HL-60 (cell line): ENCODE data around the gene BCAN.

Source experiments
- CTCF ChIP-seq: IDR thresholded peaks from one replicate; pipeline ENCODE4 v1.5.1; 2011; ENCODE audit warnings: low read length, control low read depth, inconsistent platforms; ENCODE audit not compliant: insufficient read depth
- POLR2AphosphoS5 ChIP-seq: IDR thresholded peaks from 2 replicates; pipeline ENCODE4 v1.6.1; 2012; ENCODE audit warnings: low read depth
- REST ChIP-seq: IDR thresholded peaks from 2 replicates; pipeline ENCODE4 v1.6.1; 2012; ENCODE audit warnings: low read depth; ENCODE audit not compliant: insufficient replicate concordance

- TF ChIP-seq POLR2AphosphoS5, result no peak
- TF ChIP-seq CTCF, result no peak
- TF ChIP-seq REST, result no peak
Measured at GRCh38 chr1:156675210-156676113, 33.5 kb downstream of the BCAN start.
